ENCODE measurements around the gene CDH15.

CDH15 gene

DNA sequence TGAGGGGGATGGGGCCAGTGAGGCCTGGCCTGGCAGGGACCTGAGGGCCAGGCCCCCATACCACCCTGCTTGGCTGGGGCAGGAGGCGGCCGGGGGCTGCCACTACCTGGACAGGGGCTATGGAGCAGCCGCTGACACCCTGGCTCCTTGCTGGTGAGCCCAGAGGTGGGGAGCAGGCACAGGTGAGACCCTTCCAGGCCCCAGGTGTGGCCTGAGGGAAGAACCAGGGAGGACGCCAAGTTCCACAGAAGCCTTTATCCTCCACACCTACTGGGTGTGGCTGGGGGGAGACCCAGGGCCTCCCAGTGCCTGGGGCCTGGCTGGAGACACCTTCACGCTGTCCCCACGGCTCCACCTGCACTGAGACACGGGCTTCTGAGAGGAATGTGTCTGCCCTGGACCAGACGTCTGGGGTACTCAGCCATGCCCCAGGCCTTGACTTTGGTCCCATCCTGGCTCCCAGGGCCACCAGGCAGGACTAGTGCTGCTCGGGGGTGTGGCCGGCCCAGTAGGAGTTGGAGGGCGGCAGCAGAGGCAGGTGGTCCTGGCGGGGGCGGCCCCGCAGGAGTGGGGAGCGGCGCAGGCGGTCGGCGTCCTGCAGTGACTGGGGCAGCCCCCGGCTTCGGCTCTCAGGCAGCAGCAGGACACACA is 24.1 kb downstream of the CDH15 start:
- no peak for DNase-seq (ENCODE audit: low spot score in 2 of 2)

DNA sequence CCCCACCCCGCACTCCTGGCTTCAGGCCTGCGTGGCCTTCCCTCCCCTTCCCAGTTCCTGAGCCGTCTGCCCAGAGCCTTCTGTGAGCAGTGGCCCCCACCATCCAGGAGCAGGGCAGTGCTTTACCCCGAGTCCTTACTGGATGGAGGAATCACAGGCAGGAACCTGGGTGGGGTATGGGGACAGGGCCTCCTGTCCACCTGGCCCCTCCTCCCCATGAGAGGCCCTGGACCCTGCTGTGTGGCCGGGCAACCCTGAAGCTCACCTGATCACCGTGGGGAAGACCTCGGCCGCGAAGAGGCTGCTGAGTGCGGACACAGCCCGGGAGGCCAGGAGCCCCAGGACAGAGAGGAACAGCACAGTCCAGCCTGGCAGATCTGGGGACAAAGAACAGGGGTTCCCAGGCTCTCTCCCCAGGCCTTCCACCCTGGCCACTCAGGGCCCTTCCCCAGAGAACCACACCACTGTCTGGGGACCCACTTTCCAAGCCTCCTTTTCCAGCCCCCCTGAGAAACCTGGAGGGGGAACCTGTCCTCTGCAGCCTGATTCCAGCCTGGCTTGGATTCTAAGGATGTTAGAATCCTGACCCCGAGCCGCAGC is 25.6 kb downstream of the CDH15 start:
- H3K27me3 ChIP-seq (ENCODE audit: low read depth) = peaks cover 10% of the 10 kb centered on the region
- DNase-seq (ENCODE audit: low spot score in 2 of 2) = no peak
- in situ Hi-C loops (cut with MboI; ENCODE audit: low sequenced_read_pairs) = no loop called here

More for the DNA sequence above, 24.1 kb downstream of the CDH15 start:
- Histone ChIP-seq H3K9me3 (no peaks in the 10 kb centered on the region), H3K27me3 (ENCODE audit: low read depth) (peaks cover 7% of the 10 kb centered on the region; the same call in 1 of the 2 replicates), H3K4me3 (no peak overlapping the region), H3K4me1 (no peaks in the 10 kb centered on the region), H3K36me3 (replicated peaks) (no peaks in the 10 kb centered on the region)
- in situ Hi-C loops (cut with MboI; ENCODE audit: low sequenced_read_pairs) = no loop called here

DNA sequence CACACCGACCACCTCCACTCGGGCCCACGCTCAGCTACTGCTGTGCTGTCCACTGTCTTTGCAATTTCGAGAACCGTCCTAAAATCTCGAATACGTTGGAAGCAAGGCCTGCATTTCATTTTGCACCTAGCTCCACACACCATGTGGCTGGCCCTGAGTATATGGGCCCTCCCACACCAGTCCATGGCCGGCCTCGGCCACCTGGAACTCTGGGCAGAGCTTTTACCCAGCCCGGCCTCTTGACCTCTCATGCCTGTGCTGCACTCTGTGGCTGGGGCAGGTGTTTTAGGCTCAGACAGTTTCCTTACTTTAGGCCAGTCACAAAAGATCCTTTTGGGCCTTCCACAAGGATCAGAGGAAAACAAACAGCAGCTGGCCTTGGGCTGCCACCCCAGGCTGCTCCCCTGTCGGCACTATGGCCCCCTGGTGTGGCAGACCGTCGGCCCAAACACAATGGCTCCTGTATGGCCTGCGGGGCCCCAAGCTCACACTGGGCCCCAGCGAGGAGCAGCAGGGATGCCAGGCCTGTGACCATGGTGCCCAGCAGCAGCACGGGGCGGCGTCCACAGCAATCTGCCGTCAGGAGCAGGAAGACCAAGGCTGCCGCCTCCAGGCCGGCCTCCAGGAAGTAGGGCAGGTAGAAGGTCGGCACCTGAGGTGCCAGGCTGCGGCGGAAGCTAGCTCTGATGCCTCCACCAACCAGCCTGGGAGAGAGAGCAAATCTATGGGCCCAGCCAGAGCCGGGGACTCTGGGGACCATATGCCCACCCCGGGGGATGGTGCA is 26.3 kb downstream of the CDH15 start:
- no peaks in the 10 kb centered on the region for H3K4me1 ChIP-seq
- no peak for DNase-seq (ENCODE audit: low spot score in 2 of 2)
- H3K4me3 ChIP-seq = no peak overlapping the region
- H3K36me3 ChIP-seq (replicated peaks) = no peaks in the 10 kb centered on the region
- in situ Hi-C loops (cut with MboI; ENCODE audit: low sequenced_read_pairs) = no loop called here
- no peaks in the 10 kb centered on the region for H3K9me3 ChIP-seq
- H3K27me3 ChIP-seq (ENCODE audit: low read depth) = peaks cover 15% of the 10 kb centered on the region

More for the DNA sequence above, 25.6 kb downstream of the CDH15 start:
- Histone ChIP-seq H3K9me3 (no peaks in the 10 kb centered on the region), H3K4me3 (no peak overlapping the region), H3K36me3 (replicated peaks) (no peaks in the 10 kb centered on the region), H3K4me1 (no peaks in the 10 kb centered on the region)

DNA sequence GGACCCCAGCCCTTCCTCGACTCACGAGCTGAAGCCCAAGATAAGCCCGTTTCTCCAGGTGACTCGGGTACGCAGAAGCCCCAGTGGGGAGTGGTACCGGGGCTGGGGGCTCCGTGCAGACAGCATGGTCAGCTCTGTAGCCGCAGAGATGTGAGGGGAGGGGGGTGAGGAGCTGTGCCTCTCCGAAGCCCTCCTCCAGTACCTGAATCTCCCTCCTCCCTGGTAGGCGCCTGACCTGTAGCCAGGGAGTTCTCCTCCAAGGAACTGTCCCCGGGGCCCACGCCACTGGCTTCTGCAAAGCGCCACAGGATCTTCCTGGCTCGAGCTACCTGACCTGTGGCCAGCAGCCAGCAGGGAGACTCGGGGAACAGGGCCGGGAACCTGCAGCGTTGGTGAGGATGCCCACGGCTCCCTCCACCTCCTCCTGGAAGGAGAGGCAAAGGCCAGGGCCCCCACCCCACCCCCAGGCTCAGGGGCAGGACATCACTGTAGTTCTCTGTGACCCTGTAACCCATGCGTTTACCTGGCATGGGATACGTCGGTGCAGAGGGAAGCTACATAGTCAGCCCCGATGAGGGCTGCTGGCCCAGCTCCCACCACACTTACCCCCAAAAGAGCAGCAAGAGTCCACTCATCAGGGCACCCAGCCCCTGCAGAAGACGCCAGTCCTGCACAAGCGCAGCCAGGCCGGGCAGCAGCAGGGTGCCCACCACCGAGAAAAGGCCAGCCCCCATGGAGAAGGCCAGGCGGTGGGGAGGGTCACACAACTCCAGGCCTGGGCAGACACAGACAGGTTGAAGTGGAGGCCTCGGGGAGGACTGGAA is 27.1 kb downstream of the CDH15 start:
- Histone ChIP-seq H3K9me3 (no peaks in the 10 kb centered on the region), H3K4me3 (no peak overlapping the region), H3K4me1 (no peaks in the 10 kb centered on the region), H3K27me3 (ENCODE audit: low read depth) (peaks cover 22% of the 10 kb centered on the region), H3K36me3 (replicated peaks) (no peaks in the 10 kb centered on the region)
- in situ Hi-C loops (cut with MboI; ENCODE audit: low sequenced_read_pairs) = no loop called here
- DNase-seq (ENCODE audit: low spot score in 2 of 2) = no peak

DNA sequence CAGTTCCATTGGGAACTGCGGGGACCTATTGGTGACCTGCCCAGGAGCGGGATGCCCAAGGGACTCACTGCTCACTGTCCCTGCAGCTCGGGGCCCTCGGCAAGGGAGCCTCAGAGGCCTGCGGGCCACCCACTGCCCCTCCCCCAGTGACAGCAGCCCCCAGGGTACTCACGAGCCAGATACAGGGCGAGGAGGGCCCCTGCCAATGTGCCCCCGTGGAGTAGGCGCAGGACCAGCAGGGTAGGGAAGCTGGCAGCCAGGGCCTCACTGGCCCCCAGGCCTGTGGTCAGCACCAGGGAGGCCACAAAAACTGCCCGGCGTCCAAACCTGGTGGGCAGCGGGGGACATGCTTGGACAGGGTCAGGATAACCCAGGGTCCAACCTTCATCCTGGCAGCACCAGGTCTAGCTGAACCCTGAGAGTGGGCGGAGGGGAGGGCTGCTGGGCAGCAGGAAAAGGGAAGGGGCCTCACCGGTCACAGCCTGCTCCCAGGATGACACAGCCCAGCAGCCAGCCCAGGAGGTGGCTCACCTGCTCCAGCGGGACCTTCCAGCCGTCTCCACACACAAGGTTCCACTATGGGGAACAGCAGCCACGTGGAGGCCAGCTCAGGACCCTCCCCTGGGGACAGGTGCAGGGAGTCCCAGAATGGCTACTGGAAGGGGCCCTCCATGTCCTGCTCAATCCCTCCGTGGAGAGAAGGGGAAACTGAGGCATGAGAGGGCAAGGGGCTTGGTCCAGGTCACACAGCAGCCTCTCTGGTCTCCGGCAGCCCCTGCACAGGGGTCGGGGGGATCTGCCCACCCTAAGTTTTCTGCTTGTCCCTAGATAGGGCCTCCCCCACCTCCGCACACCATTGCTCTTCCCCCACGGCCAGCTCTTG is 27.9 kb downstream of the CDH15 start:
- in situ Hi-C loops (cut with MboI; ENCODE audit: low sequenced_read_pairs) = no loop called here
- H3K36me3 ChIP-seq (replicated peaks) = no peaks in the 10 kb centered on the region
- H3K27me3 ChIP-seq (ENCODE audit: low read depth) = peaks cover 28% of the 10 kb centered on the region
- no peaks in the 10 kb centered on the region for H3K4me1 ChIP-seq
- H3K9me3 ChIP-seq = no peaks in the 10 kb centered on the region
- DNase-seq (ENCODE audit: low spot score in 2 of 2) = no peak
- no peak overlapping the region; the same call in 1 of the 2 replicates for H3K4me3 ChIP-seq

DNA sequence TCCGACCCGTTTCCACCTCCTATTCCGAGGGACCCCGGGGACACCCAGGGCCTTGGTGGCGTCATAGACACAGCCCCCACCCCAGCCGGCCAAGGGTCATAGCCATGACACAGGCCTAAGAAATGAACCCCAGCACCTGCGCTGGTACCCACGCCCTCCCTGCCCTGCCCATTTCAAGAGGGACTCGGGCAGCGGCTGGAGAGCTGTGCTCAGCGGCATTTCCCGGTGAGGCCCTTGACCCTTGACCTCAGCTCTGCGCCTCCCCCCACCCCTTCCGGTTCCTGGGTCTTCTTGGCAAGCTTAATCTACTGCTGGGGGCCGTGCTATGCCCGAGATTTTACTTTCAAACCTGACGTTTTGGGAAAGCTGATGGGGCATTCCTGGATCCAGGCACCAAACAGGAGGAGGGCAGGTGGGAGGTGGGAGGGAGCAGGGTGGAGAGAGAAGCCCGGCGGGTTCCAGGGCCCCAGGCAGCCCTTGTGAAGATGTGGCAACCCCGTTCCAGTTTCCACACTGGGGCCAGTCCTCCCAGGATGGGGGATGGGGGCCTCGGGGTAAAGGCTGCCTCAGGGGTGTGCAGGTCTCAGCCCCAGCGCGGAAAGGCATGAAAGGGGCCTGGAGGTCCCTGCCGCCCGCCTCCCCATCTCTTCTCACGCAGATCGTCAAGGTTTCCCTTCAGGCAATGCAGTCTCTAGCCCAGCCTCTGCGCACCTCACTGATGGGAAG is 28.7 kb downstream of the CDH15 start, which contains the start of gene SLC22A31:
SLC22A31 (minus strand) TSS at position 414 of the 726 bp plus-strand sequence; CDS start at position 378, 36 bp downstream.
- in situ Hi-C loops (cut with MboI; ENCODE audit: low sequenced_read_pairs) = no loop called here
- no peak for DNase-seq (ENCODE audit: low spot score in 2 of 2)
- peak within 1 kb of the TSS; percentile 33 for H3K4me3 ChIP-seq
- H3K4me1 ChIP-seq = no peaks in the 10 kb centered on the region
- H3K9me3 ChIP-seq = no peaks in the 10 kb centered on the region
- H3K36me3 ChIP-seq (replicated peaks) = no peaks in the 10 kb centered on the region
- peaks cover 28% of the 10 kb centered on the region for H3K27me3 ChIP-seq (ENCODE audit: low read depth)

DNA sequence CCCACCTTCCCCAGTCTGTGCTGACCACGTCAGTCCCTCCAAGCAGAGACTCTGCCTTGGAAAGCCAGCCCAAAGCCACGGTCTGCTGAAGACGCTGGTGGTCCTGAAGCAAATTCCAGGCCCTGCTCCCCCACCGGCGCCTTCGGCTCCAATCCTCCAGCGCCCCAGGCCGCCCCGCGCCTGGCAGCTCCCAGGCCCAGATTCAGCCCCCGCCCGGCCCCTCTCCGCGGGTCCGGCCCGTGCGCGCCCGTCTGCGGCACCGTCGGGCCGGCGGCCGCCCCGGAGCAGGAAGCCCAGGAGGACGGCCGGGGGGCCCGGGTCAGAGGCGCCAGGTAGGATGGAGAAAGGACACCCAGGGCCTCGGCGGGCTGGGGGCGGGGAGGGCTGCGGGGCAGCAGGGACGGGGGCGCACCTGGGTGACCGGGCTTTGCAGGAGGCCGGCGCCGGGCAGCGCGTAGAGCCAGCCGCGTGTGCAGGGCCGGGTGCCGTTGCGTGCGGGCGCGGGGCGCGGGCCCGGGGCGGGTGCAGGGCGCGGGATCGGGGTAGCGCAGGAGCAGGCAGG is 29.4 kb downstream of the CDH15 start:
- Histone ChIP-seq H3K36me3 (replicated peaks) (no peaks in the 10 kb centered on the region), H3K4me1 (no peaks in the 10 kb centered on the region), H3K27me3 (ENCODE audit: low read depth) (peaks cover 28% of the 10 kb centered on the region), H3K9me3 (no peaks in the 10 kb centered on the region), H3K4me3 (peak overlapping the region; percentile 33)
- no peak for DNase-seq (ENCODE audit: low spot score in 2 of 2)
- in situ Hi-C loops (cut with MboI; ENCODE audit: low sequenced_read_pairs) = no loop called here

DNA sequence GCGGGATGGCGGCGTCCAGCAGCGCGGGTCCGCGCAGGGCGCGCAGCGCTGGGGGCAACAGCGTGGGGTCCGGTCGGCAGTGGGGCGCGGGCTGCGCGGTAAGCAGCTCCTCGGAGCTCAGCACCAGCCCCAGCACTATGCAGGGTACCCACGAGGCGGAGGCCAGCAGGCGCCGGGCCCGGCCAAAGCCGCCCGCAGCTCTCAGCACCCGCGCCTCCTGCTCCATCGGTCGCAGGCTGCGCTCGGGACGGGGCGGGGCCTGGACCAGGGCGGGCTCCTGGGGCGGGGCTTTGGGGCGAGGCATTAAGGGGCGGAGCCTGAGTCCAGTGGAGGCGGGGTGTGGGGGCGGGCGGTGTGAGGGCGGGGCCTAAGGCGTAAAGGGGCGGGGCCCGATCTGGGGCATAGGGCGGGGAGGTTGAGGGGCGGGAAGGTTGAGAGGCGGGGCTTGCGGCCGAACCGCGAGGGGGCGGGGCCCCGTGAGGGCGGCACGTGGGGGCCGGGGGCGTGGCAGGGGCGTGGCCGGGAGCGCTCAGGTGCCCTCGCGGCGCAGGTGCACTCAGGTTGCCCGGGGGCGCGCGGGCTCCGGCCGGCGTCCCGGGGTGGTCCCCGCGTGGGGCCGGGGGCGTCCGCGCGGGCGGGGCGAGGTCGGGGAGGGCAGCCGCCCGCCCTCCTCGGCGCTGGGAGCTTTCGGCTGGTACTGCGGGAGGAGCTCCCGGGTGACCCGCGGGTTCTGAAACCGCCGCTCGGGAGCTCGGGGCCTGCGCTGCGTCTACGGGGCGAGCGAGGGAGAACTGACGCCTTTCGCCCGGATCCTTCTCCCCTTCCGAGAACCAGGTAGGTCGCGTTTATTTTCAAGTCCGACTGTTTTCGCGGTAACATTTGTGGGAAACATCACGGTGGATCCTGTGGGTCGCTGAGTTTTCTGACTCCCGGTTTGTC is 30.2 kb downstream of the CDH15 start:
- Histone ChIP-seq H3K4me1 (no peaks in the 10 kb centered on the region), H3K9me3 (no peaks in the 10 kb centered on the region), H3K27me3 (ENCODE audit: low read depth) (peaks cover 28% of the 10 kb centered on the region), H3K4me3 (peak overlapping the region; percentile 33), H3K36me3 (replicated peaks) (no peaks in the 10 kb centered on the region)
- DNase-seq (ENCODE audit: low spot score in 2 of 2) = peak; percentile 59 to 94
- in situ Hi-C loops (cut with MboI; ENCODE audit: low sequenced_read_pairs) = no loop called here

DNA sequence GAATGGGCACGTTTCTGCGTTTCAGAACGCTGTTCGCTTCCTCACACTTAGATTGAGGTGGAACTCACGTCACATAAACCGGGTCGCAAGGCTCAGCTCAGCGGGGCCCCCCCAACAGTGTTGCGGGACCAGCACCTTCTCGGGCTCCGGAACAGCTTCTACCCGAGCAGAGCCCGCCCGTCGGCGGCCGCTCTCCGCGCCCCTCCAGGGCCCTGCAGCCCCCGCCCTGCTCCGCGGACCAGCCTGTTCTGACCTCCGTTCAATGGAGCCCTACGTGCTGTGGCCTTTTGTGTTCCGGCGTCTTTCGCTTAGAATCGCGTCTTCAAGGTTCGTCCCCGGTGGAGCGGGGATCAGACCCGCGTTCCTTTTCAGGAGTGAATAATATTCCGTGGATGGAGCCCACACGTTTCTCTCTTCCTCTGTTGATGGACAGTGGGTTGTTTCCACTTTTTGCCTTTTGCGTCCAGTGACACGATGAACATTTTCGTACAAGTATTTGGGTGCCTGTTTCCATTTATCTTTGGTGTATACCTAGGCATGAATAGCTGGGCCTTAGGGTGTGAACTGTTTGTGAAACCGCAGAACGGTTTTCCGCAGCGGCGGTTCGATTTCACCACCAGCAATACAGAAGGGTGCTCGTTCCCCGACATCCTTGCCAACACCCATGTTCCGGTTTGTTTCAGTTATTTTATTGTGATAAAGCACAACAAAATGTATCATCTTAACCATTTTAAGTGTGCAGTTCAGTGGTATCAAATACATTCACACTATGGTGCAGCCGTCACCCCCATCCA is 31.1 kb downstream of the CDH15 start:
- no peaks in the 10 kb centered on the region for H3K4me1 ChIP-seq
- in situ Hi-C loops (cut with MboI; ENCODE audit: low sequenced_read_pairs) = no loop called here
- H3K4me3 ChIP-seq = peak overlapping the region; percentile 13; the same call in 1 of the 2 replicates
- H3K27me3 ChIP-seq (ENCODE audit: low read depth) = peaks cover 28% of the 10 kb centered on the region
- no peaks in the 10 kb centered on the region for H3K36me3 ChIP-seq (replicated peaks)
- no peak for DNase-seq (ENCODE audit: low spot score in 2 of 2)
- no peaks in the 10 kb centered on the region for H3K9me3 ChIP-seq

DNA sequence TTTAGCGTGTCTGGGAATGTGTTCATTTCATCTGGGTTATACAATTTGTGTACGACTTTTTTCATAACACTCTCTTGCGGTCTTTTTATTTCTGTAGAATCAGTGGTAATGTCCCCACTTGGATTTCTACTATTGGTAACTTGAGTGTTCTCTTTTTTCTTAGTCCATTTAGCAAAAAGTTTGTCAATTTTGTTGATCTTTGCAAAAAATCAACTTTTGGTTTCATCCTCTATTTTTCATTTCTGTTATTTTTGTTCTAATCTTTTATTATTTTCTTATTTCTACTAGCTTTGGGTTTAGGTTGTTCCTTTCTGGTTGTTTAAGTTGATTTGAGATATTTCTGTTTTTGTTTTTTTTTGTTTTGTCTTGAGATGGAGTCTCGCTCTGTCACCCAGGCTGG is 36.4 kb downstream of the CDH15 start:
- peaks cover 13% of the 10 kb centered on the region for H3K27me3 ChIP-seq (ENCODE audit: low read depth)
- in situ Hi-C loops (cut with MboI; ENCODE audit: low sequenced_read_pairs) = no loop called here

More for the DNA sequence above, 36.4 kb downstream of the CDH15 start:
- no peak for DNase-seq (ENCODE audit: low spot score in 2 of 2)
- H3K9me3 ChIP-seq = no peaks in the 10 kb centered on the region
- H3K36me3 ChIP-seq (replicated peaks) = no peaks in the 10 kb centered on the region
- no peak overlapping the region for H3K4me3 ChIP-seq
- H3K4me1 ChIP-seq = no peaks in the 10 kb centered on the region
